ENCODE results near the gene INPP5A.

INPP5A gene

DNA sequence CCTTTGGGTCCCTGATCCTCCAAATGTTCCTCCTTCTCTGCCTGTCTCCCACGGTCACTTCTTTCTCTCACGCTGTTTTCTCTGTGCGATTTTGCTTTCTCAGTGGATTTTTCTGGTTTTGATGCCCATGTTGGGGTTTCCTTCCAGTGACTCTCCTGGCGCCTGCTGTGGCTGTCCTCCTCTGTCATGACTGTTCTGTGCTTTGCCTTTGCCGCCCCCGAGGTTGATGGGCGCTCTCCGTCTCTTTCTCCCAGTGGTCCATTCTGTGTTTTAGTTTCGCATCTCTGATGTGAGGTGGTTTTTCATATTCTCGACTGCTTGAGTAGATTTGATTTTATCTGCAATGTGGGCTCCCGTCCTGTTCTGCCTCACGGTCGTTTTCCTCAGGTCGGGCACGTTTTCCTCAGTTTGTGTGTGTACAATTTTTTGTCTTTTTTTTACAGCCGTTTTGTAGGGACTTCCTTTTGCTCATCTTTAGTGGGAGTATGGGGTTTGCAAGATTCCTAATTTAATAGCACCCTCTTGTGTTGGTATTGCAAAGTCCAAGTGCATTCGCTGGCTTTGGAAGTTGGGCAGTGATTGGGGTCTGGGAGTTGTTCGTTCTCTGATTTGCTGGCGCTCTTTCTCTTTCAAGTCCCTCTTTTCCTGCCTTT lies 100.0 kb downstream of the INPP5A start:
- no peak for DNase-seq (ENCODE audit: low read depth, low spot score)
- TF ChIP-seq, protein P1, sequence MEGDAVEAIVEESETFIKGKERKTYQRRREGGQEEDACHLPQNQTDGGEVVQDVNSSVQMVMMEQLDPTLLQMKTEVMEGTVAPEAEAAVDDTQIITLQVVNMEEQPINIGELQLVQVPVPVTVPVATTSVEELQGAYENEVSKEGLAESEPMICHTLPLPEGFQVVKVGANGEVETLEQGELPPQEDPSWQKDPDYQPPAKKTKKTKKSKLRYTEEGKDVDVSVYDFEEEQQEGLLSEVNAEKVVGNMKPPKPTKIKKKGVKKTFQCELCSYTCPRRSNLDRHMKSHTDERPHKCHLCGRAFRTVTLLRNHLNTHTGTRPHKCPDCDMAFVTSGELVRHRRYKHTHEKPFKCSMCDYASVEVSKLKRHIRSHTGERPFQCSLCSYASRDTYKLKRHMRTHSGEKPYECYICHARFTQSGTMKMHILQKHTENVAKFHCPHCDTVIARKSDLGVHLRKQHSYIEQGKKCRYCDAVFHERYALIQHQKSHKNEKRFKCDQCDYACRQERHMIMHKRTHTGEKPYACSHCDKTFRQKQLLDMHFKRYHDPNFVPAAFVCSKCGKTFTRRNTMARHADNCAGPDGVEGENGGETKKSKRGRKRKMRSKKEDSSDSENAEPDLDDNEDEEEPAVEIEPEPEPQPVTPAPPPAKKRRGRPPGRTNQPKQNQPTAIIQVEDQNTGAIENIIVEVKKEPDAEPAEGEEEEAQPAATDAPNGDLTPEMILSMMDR (IDR thresholded peaks at IDR 0.05; ENCODE audit: insufficient read depth, low read length, missing control alignments): peak; percentile 54
- CTCF ChIA-PET: interaction anchor here (1.0 to 11.7 kb wide), 12 partner anchors 9 to 414 kb away, joined by 3 to 151 read pairs (median 5); no protein-coding TSS in a partner anchor

DNA sequence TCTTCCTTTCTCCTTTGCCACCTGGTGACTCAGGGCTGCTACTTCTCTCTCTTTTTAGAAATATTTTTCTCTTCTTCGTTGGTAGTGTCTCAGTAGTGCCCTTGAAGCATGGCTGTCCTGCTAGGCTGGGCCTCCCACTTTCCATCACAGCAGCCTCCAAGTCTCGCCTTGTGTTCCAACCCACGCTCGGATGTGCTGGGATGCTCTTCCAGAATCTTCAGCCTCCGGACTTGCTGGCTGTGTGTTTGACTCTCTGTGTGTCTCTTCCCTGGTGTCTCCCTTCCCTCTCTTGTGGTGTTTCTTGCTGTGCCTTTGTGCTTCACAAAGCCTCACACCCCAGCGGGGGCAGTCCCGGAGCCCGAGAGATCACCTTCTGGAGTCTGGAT lies 100.5 kb downstream of the INPP5A start:
- H3K4me3 ChIP-seq (ENCODE audit: low read depth, low read length): no peak overlapping the region
- DNase-seq (ENCODE audit: low read depth, low spot score): no peak
- TF ChIP-seq, protein P1 (IDR thresholded peaks at IDR 0.05; ENCODE audit: insufficient read depth, low read length, missing control alignments): peak; percentile 4
- POLR2A ChIA-PET: no interaction called here
- CTCF ChIA-PET: interaction anchor here (0.8 to 7.1 kb wide), 18 partner anchors 9 to 415 kb away, joined by 3 to 120 read pairs (median 4); no protein-coding TSS in a partner anchor

More for the DNA sequence above, 100.0 kb downstream of the INPP5A start:
- no peak overlapping the region for H3K4me3 ChIP-seq (ENCODE audit: low read depth, low read length)
- POLR2A ChIA-PET: no interaction called here

- ChIA-PET CTCF (interaction anchor here (0.9 to 7.1 kb wide), 11 partner anchors 11 to 396 kb away, joined by 3 to 120 read pairs (median 4); no protein-coding TSS in a partner anchor), POLR2A (no interaction called here)
- TF ChIP-seq, protein P1 (IDR thresholded peaks at IDR 0.05; ENCODE audit: insufficient read depth, low read length, missing control alignments): no peak
- no peak for DNase-seq (ENCODE audit: low read depth, low spot score)
- no peak overlapping the region for H3K4me3 ChIP-seq (ENCODE audit: low read depth, low read length)
Measured at GRCh38 chr10:132639470-132639869, 101.9 kb downstream of the INPP5A start.

DNA sequence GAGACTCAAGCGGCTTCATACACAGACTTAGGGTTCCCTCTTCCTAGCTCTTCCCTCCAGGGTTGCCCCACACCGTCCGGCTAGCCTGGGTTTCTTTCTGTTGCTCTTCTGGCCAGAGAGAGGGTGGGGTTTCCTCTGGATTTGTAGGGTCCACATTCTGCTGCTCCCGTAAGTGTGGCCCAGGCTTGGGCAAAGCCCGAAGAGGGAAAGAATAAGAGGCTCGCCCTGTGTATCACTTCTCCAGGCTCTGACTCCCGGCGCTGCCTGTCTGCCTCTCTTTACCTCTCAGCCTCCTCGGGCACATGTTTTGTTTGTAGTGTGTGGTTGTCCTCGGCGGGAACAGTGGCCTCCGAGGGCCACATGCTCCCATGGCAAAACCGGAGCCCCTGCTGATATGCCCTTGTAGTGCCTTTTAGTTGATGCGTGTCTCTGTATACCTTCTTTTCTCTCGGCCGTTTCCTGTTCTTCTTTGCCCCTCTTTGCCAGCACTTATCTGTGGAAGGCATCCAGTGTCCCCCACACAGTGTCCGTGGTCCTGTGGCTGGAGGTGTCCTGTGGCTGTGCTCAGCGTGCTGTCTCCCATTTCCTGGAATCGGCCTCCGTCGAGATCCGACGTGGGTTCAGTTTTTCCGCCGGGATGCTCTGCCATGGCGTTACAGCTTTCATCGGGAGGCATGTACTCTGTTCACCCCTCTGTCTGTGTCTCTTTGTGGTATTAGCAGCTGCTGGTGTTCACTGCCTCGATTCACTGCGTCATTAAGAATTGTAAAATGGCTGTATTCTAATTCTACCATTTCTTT lies 102.9 kb downstream of the INPP5A start:
- ChIA-PET POLR2A (no interaction called here), CTCF (interaction anchor here (1.1 to 7.1 kb wide), 5 partner anchors 13 to 185 kb away, joined by 3 to 120 read pairs (median 31); no protein-coding TSS in a partner anchor)

GRCh38 chr10:132641401-132641800 lies 103.8 kb downstream of the INPP5A start:
- POLR2A ChIA-PET: no interaction called here
- DNase-seq (ENCODE audit: low read depth, low spot score): no peak
- CTCF ChIA-PET: interaction anchor here (4.5 to 7.1 kb wide), 2 partner anchors 13 to 181 kb away, joined by 31 to 120 read pairs; no protein-coding TSS in a partner anchor
- TF ChIP-seq, protein P1 (IDR thresholded peaks at IDR 0.05; ENCODE audit: insufficient read depth, low read length, missing control alignments): no peak
- no peak overlapping the region for H3K4me3 ChIP-seq (ENCODE audit: low read depth, low read length)

More for the DNA sequence above, 102.9 kb downstream of the INPP5A start:
- no peak overlapping the region for H3K4me3 ChIP-seq (ENCODE audit: low read depth, low read length)
- no peak for DNase-seq (ENCODE audit: low read depth, low spot score)
- TF ChIP-seq, protein P1 (IDR thresholded peaks at IDR 0.05; ENCODE audit: insufficient read depth, low read length, missing control alignments): no peak
